CD4-positive, CD25-positive, alpha-beta regulatory T cell (primary cell): ENCODE data around the gene EPPIN. TPM values are rescaled to one million over a fixed set of nuclear protein-coding genes. Genes with fewer than 3 reads are reported as not detected.

Experiments used
- ATAC-seq, 2 donors: fragments of 150-1000 bp; cut with Tn5 transposase; one replicate each; pipeline ENCODE4 v1.10.0; 2021; ENCODE audit warnings: low read depth in 2 of 2, moderate number of reproducible peaks in 2 of 2, moderate library complexity in 1 of 2
- DNase-seq, 3 donors: peaks; one replicate each; pipeline versions ENCODE4 v3.0.0 to v3.0.0-alpha.2; 2012 to 2022; ENCODE audit warnings: mixed read lengths in 1 of 3
- H3K27ac ChIP-seq: one replicate; pipeline ENCODE4 v1.7.0; 2013; ENCODE audit warnings: mild to moderate bottlenecking, low read length; ENCODE audit not compliant: insufficient read depth, poor library complexity, severe bottlenecking
- H3K27me3 ChIP-seq: one replicate; pipeline ENCODE4 v1.7.0; 2013; ENCODE audit warnings: low read length; ENCODE audit not compliant: control insufficient read depth, insufficient read depth
- H3K36me3 ChIP-seq: one replicate; pipeline ENCODE4 v1.7.0; 2013; ENCODE audit warnings: mild to moderate bottlenecking, low read length, moderate library complexity; ENCODE audit not compliant: control insufficient read depth, insufficient read depth
- H3K4me1 ChIP-seq: 2 replicates; pipeline ENCODE4 v1.7.0; 2013; ENCODE audit warnings: mild to moderate bottlenecking, low read length; ENCODE audit not compliant: insufficient read depth, control insufficient read depth, poor library complexity, severe bottlenecking
- H3K4me3 ChIP-seq: one replicate; pipeline ENCODE4 v1.7.0; 2013; ENCODE audit warnings: low read depth, mild to moderate bottlenecking, low read length, moderate library complexity
- H3K9me3 ChIP-seq, 2 experiments: 1 replicate in 1 of 2; 2 replicates in 1 of 2; pipeline ENCODE4 v1.7.0; 2013; ENCODE audit warnings: low read length in 2 of 2, mild to moderate bottlenecking in 1 of 2, moderate library complexity in 1 of 2; ENCODE audit not compliant: control insufficient read depth in 2 of 2
- H3K27ac Mint-ChIP-seq, 3 donors: one replicate each; pipeline ENCODE4 v1.8.0; 2020 to 2022; ENCODE audit warnings: mild to moderate bottlenecking in 3 of 3, mixed read lengths in 3 of 3, moderate library complexity in 2 of 3
- H3K27me3 Mint-ChIP-seq: one replicate; pipeline ENCODE4 v1.8.0; 2022; ENCODE audit warnings: mild to moderate bottlenecking, mixed read lengths
- H3K36me3 Mint-ChIP-seq: one replicate; pipeline ENCODE4 v1.8.0; 2020; ENCODE audit warnings: mixed read lengths
- H3K4me1 Mint-ChIP-seq, 4 donors: one replicate each; pipeline ENCODE4 v1.8.0; 2020 to 2022; ENCODE audit warnings: mixed read lengths in 4 of 4, mild to moderate bottlenecking in 1 of 4
- H3K4me3 Mint-ChIP-seq, 4 donors: one replicate each; pipeline ENCODE4 v1.8.0; 2020 to 2022; ENCODE audit warnings: mild to moderate bottlenecking in 4 of 4, mixed read lengths in 4 of 4, moderate library complexity in 3 of 4
- H3K9me3 Mint-ChIP-seq, 7 donors: one replicate each; pipeline ENCODE4 v1.8.0; 2020 to 2022; ENCODE audit warnings: mixed read lengths in 7 of 7, mild to moderate bottlenecking in 3 of 7, moderate library complexity in 2 of 7
- polyA plus RNA-seq, 4 donors: library from polyadenylated mRNA; unstranded; fragments of 300-500 nt; fragmentation: Illumina TruSeq; gene quantifications; one replicate each; pipeline ENCODE4 v1.2.3, GENCODE V29; 2021
- total RNA-seq: library from RNA; stranded (reverse); gene quantifications from one replicate; pipeline ENCODE4 v1.2.3, GENCODE V29; 2022

Gene EPPIN
- total and polyA plus RNA-seq, 5 donors from 2014 or later, result not detected

DNA sequence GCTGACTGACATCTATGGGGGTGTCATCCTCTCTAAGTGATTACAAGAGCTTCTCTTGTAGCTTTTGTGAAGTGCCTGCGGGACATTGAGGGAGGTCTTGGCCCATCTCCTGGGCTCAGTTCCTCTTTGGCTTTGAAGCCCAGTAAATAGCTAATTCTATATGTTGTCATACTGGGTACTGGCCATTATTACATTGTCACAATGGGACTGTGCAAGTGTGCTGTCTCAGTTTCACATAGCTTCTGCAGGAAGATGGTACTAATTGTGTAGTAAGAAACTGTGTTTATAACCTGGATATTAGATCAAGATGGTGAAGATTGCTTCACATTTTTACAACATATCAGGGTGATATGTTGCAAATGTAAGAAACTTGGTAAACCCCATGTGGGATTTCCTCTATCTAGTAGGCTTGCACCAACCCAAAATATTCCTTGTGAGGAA is 51.7 kb downstream of the EPPIN start:
- Histone ChIP-seq H3K36me3 (no peaks in the 10 kb centered on the region), H3K4me3 (no peak overlapping the region), H3K27me3 (peaks cover 3% of the 10 kb centered on the region), H3K4me1 (no peaks in the 10 kb centered on the region), H3K27ac (no peak overlapping the region), H3K9me3 (no peaks in the 10 kb centered on the region)
- Mint-ChIP-seq H3K36me3 (no peaks in the 10 kb centered on the region), H3K27ac (no peak overlapping the region), H3K4me3 (no peak overlapping the region), H3K27me3 (peaks cover 22% of the 10 kb centered on the region), H3K9me3 (peaks cover 0 to 6% (median 0%) of the 10 kb centered on the region in 7 donors), H3K4me1 (no peaks in the 10 kb centered on the region)
- no peak for ATAC-seq
- DNase-seq, result no peak

Other genes starting within 250 kb of the EPPIN start
- not detected for gene RBPJL, start 240.6 kb downstream of the EPPIN start, total RNA-seq
- not detected for gene RBPJL, start 240.6 kb downstream of the EPPIN start, polyA plus RNA-seq
- gene MATN4, start 239.1 kb downstream of the EPPIN start, total RNA-seq, result not detected
- under 1 TPM in 1 of 4 donors, not detected in 3; 0.10 TPM for gene MATN4, start 239.1 kb downstream of the EPPIN start, polyA plus RNA-seq
- 8.2 TPM for gene SDC4, start 199.0 kb downstream of the EPPIN start, total RNA-seq
- 1 to 10 TPM; 2.2 to 6.3 (median 3.7) TPM for gene SDC4, start 199.0 kb downstream of the EPPIN start, polyA plus RNA-seq
- 94.2 TPM for gene SYS1, start 184.2 kb downstream of the EPPIN start, total RNA-seq
- gene SYS1, start 184.2 kb downstream of the EPPIN start, polyA plus RNA-seq, result 10 to 100 TPM; 38.4 to 54.3 (median 42.0) TPM
- not detected for gene TP53TG5, start 169.1 kb downstream of the EPPIN start, total RNA-seq
- under 1 TPM; 0.18 to 0.56 (median 0.23) TPM for gene TP53TG5, start 169.1 kb downstream of the EPPIN start, polyA plus RNA-seq
- gene DBNDD2, start 139.1 kb downstream of the EPPIN start, total RNA-seq, result 15.1 TPM
- gene DBNDD2, start 139.1 kb downstream of the EPPIN start, polyA plus RNA-seq, result 10 to 100 TPM; 19.5 to 23.5 (median 21.7) TPM
- 137 TPM for gene PIGT, start 131.3 kb downstream of the EPPIN start, total RNA-seq
- 100 to 1,000 TPM in 1 of 4 donors, 10 to 100 TPM in 3; 80.3 to 102 (median 91.7) TPM for gene PIGT, start 131.3 kb downstream of the EPPIN start, polyA plus RNA-seq
- gene WFDC2, start 77.6 kb downstream of the EPPIN start, total RNA-seq, result not detected
- not detected for gene WFDC2, start 77.6 kb downstream of the EPPIN start, polyA plus RNA-seq
- gene SPINT3, start 31.8 kb downstream of the EPPIN start, total RNA-seq, result not detected
- gene SPINT3, start 31.8 kb downstream of the EPPIN start, polyA plus RNA-seq, result not detected
- gene WFDC6, start 7.9 kb downstream of the EPPIN start, total RNA-seq, result not detected
- not detected for gene WFDC6, start 7.9 kb downstream of the EPPIN start, polyA plus RNA-seq
- gene WFDC8, start 31.9 kb upstream of the EPPIN start, total RNA-seq, result not detected
- gene WFDC8, start 31.9 kb upstream of the EPPIN start, polyA plus RNA-seq, result not detected
- gene WFDC10A, start 82.3 kb upstream of the EPPIN start, total RNA-seq, result not detected
- not detected for gene WFDC10A, start 82.3 kb upstream of the EPPIN start, polyA plus RNA-seq
- gene WFDC9, start 83.9 kb upstream of the EPPIN start, total RNA-seq, result not detected
- not detected for gene WFDC9, start 83.9 kb upstream of the EPPIN start, polyA plus RNA-seq
- not detected for gene WFDC11, start 122.8 kb upstream of the EPPIN start, total RNA-seq
- gene WFDC11, start 122.8 kb upstream of the EPPIN start, polyA plus RNA-seq, result not detected
- not detected for gene WFDC13, start 154.6 kb upstream of the EPPIN start, total RNA-seq
- not detected for gene WFDC13, start 154.6 kb upstream of the EPPIN start, polyA plus RNA-seq
- gene WFDC10B, start 157.6 kb upstream of the EPPIN start, total RNA-seq, result not detected
- not detected for gene WFDC10B, start 157.6 kb upstream of the EPPIN start, polyA plus RNA-seq
- not detected for gene SPINT4, start 174.9 kb upstream of the EPPIN start, total RNA-seq
- not detected for gene SPINT4, start 174.9 kb upstream of the EPPIN start, polyA plus RNA-seq
- gene WFDC3, start 244.5 kb upstream of the EPPIN start, total RNA-seq, result not detected
- gene WFDC3, start 244.5 kb upstream of the EPPIN start, polyA plus RNA-seq, result not detected
- 16.4 TPM for gene DNTTIP1, start 244.6 kb upstream of the EPPIN start, total RNA-seq
- 10 to 100 TPM; 33.1 to 48.0 (median 45.3) TPM for gene DNTTIP1, start 244.6 kb upstream of the EPPIN start, polyA plus RNA-seq